Subcutaneous adipose tissue (tissue), 4 donors: Measurements from ENCODE around the gene ABCB1. TPM values are rescaled to one million over a fixed set of nuclear protein-coding genes. Genes with fewer than 3 reads are reported as not detected.

Source experiments
- CTCF ChIP-seq: fragments of 450-650 bp; IDR thresholded peaks from one replicate; pipeline ENCODE4 v1.5.1; 2016; ENCODE audit warnings: low read depth, mild to moderate bottlenecking, control low read depth, antibody characterized with exemption, moderate library complexity
- total RNA-seq, 4 donors: library from RNA; depleted of rRNA; stranded (reverse); fragments of >200 nt; gene quantifications; one replicate each; pipeline ENCODE4 v1.1.0, GENCODE V29; 2016

Gene ABCB1
- total RNA-seq, 4 donors from 2014 or later, result 1.0 to 11.9 (median 6.9) TPM

GRCh38 chr7:87624628-87625027 lies 23.9 kb upstream of the ABCB1 start:
- no peak for TF ChIP-seq CTCF

GRCh38 chr7:87615197-87615596 lies 14.5 kb upstream of the ABCB1 start:
- no peak for TF ChIP-seq CTCF

GRCh38 chr7:87609916-87610315 lies 9.2 kb upstream of the ABCB1 start:
- TF ChIP-seq CTCF, result no peak

- TF ChIP-seq CTCF, result no peak
These were observed 7.7 kb upstream of the ABCB1 start for GRCh38 chr7:87608431-87608830.

GRCh38 chr7:87604264-87604663 lies 3.6 kb upstream of the ABCB1 start:
- TF ChIP-seq CTCF, result no peak

- TF ChIP-seq CTCF, result no peak
These were observed 1.3 kb downstream of the ABCB1 start for GRCh38 chr7:87599336-87599735.

GRCh38 chr7:87598234-87599009 lies 2.3 kb downstream of the ABCB1 start:
- TF ChIP-seq CTCF, result no peak
